ENCODE data around the gene ADAM17.

ADAM17 gene

DNA sequence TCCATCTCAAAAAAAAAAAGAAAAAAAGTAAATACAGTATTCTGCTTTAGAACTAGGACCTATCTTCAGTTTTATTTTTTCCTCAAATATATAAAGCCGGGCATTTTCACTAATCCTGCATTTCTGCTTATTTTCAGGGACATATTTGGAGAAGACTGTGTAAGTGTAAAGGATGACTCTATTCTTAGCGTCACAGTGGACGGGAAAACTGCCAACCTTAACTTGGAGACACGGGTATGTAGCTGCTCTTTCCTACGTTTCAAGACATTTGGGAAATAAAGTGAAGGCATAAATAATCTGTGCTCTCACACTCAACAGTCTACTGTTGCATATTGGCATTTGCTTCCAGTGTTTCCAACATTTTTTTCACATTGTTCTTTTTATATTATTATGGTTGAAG, 84.4 kb downstream of the ADAM17 start:
- no peak for DNase-seq (ENCODE audit: low read depth)

DNA sequence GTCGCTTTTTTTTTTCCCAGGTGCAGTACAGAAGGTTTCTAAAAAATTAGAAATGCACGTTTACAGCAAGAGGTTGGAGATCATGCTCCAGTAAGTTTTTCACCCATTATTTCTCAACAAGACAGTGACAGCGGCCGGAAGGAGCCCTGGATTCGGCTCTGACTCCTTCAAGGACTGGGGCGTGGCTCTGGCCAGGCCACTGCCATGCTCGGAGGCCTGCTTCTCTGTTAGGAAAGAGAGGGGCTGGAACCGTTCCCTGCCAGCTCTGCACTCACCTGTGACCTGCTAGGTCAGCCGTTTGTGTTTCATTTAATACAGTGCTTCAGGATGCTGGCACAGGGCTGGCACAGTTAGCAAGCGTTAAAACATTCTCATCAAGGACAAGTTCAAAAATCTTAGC, 87.9 kb downstream of the ADAM17 start:
- no peak for DNase-seq (ENCODE audit: low read depth)

DNA sequence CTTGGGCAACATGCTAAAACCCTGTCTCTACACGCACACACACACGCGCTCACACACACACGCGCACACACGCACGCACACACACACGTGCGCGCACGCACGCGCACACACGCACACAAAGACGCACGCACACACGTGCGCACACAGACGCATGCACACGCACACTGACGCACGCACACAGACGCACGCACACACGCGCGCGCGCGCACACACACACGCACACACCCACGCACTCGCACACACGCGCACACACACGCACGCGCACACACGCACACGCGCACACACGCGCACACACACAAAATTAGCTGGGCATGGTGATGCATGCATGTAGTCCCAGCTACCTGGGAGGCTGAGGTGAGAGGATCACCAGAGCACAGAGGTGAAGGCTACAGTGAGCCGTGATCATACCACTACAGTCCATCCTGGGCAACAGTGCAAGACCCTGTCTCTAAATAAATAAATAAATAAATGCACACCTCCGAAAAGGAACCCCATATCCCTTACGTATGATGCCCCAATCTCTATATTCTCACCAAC, 89.4 kb downstream of the ADAM17 start:
- no peak for DNase-seq (ENCODE audit: low read depth)

DNA sequence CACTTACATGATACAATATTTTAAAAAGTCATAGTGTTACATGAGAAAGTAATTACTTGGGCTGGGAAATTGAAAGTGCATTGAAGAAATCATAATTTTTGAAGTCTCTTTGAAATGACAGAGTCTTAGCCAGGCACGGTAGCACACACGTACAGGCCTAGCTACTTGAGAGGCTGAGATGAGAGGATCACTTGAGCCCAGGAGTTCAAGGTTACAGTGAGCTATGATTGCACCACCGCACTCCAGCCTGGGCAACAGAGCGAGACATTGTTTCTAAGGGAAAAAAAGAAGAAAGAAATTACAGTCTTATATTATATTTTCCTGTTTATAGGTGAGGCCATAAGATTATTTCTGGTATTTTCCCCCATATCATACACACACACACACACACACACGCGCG, 90.5 kb downstream of the ADAM17 start:
- no peak for DNase-seq (ENCODE audit: low read depth)

DNA sequence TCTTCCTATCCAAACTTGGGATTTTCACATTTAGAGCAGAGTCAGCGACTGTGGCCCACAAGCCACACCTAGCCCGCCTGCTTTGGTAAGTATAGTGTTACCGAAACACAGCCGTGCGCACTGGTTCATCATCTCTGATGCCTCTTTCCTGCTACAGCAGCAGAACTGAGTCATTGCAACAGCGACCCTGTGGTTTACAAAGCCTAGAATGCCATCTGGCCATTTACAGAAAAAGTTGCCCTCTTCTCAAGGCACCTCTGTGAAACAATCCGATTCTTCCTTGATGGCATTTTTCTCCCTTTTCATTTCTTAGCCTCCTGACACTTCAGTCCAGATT, 92.0 kb downstream of the ADAM17 start:
- DNase-seq (ENCODE audit: low read depth) = no peak

DNA sequence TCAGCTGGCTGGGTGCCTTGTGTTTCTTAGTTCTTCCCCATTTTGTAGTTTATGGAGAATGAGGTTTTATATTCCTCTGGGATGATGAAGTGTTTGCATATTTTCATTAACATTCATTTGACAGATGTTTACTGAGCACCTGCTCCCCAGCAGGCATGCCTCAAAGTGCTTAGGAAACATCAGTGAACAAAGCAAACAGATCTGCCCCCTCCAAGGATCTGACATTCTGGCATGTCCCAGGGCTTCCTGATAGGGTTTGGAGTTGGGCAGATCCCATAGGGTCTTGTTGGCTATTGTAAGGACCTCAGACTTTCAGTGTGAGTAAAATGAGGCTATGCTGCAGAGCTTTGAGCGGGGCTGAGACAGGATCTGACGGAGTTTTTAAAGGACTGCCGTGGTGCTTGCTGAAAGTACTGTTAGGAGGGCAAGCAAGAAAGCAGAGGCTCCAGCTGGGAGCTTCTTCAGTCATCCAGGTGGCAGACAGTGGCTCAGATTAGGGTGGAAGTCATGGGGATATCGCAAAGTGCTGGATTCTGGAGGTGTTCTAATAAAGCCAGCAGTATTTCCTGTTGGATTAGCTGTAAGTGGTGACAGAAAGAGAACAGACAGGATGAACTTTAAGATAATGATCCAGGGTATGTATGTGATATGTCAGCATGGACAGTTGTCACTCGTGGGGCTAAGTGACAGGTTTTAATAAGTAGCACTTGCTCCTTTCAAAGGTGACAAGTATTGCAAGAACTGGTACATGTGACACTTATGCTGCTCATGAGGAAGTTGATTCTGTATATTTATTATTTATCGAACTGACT, 92.5 kb downstream of the ADAM17 start:
- no peak for DNase-seq (ENCODE audit: low read depth)

DNA sequence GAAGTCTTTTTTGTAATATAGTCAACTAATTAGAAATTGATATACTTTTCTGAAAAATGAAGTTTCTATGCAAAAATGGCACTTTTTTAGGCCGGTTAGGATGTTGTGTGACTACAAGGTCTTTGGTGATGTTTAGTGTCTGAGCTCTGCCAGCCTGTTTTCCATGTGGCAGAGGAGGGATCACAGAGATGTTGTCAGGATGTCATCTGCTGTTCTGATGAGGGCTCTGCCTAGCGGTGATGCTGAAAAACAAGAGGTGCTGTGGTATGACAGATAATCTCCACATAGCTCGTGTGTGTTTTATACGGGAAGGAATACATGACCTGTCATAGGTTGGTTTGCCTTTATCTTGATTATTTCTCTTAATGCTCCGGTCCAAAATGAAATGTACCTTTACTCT, 93.3 kb downstream of the ADAM17 start:
- DNase-seq (ENCODE audit: low read depth) = no peak

DNA sequence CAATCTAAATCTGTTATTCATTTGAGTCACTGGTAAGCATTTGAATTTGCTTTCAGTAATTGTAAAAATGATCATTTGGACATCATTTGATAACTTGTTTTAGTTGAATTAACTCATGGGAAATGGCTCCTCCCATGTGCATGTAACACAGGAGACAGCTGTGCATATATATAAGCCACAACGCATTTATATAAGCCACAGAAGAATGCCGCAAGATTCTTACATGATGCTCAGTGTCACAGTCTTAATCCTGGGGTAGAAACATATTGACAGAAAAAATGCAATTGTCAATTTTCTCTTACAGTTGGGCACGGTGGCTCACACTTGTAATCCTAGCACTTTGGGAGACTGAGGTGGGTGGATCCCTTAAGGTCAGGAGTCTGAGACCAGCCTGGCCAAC, 94.6 kb downstream of the ADAM17 start:
- no peak for DNase-seq (ENCODE audit: low read depth)

DNA sequence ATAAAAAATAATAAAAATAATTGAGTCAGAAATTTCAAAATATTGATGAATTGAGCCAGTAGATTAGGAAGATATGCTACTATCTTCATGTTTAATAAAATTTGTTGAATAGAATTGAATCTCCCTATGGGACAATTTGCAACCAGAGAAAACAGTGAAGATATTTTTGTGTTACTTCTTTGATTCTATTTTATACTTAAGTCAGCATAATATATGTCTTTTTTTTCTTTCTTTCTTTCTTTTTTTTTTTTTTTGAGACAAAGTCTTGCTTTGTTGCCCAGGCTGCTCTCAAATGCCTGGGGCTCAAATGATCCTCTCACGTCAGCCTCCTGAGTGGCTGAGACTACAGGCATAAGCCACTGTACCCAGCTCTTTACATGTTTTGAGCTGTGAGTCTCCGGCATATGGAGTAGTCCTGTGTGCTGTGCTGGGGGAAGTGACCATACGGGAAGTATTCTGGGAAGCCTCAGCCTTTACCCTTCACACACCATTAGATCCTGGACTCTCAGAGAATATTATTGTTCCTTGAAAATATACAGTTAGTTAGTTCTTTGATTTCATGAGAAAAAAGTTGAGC, 95.1 kb downstream of the ADAM17 start:
- DNase-seq (ENCODE audit: low read depth) = no peak

DNA sequence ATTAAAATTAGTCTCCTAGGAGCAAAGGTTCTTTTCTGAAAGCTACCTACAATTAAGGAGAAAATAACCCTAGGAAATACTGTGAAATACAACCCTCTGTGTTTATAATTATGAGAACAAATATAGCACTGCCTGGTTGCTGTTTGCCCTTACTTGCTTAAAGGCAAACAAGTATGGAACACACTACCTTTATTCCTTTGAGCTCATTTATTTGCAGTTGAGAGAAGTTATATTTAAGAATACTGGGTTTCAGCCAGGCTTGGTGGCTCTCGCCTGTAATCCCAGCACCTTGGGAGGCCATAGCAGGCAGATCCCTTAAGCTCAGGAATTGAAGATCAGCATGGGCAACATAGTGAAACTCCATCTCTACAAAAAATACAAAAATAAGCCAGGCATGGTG, 104.4 kb downstream of the ADAM17 start:
- no peak for DNase-seq (ENCODE audit: low read depth)

DNA sequence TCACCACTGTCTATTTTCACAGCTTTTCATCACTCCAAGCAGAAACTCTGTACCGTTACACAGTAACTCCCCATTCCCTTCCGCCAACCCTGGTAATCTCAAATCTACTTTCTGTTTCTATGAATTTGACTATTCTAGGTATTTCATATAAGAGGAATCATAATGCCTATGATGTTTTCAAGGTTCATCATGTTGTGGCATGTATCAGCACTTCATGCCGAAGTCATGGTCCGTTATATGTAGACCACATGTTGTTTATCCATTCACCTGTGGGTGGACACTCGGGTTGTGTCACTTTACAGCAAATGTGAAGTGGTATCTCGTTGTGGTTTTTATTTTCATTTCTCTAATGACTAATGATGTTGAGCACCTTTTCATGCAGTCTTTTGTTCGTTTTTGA, 110.5 kb downstream of the ADAM17 start:
- no peak for DNase-seq (ENCODE audit: low read depth)

DNA sequence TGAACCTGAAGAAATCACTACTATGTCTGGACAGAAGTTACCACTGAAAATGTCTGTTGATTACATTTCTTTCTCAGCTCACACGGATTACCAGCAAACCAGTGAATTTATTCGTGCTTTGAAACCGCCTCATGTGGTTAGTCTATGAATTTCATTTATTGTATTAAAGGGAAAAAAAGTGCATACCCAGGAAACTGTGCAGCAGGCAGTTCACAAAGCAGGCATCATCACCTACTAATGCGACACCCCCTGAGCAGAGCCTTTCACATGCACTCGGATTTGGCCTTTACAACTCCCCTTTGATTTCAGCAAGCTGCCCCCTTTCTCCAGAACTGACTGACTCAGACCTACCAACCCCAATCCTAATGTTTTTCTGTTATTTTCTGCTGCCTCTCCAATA, 112.1 kb downstream of the ADAM17 start:
- DNase-seq (ENCODE audit: low read depth) = no peak

DNA sequence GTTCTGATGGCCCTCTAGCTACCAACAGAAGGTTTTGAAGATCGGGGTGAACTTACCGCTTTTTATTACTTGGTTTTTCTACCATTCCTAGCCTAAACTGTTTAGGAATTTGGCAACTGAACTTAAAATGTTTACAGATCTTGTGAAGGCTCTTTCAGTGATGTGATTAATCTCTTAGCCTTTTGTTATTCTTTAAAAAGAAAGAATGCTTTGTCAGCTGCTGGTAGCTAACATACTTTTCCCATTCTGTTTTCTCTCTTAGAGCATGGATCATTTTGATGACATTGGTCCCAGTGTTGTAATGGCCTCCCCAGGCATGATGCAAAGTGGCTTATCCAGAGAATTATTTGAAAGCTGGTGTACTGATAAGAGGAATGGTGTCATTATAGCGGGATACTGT, 114.1 kb downstream of the ADAM17 start:
- DNase-seq (ENCODE audit: low read depth) = no peak

DNA sequence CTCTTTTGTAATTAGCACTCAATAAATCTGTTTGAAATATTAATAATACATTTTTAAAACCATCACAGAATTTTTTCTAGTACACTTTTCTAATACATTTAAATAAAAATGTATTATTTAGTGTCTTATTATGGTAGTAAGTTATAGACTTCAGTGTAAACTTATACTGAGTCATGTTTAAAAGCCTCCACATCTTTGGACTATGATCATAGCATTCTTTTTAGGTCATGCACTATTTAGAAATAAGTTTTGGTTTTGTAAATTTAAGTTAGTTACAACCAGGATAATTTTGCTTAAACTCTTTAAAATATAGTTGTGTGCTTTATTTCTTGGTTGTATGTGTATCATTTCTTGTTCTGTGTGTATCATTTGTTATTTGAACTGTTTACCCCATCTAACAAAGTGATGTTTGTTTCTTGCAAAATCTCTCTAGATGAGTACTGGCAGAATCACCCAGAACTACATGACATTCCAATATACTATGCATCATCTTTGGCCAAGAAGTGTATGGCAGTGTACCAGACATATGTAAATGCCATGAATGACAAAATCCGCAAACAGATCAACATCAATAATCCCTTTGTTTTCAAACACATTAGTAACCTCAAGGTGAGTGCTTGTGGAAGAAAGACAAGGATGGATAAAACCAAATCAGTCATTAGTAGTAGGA, 115.4 kb downstream of the ADAM17 start:
- no peak for DNase-seq (ENCODE audit: low read depth)

DNA sequence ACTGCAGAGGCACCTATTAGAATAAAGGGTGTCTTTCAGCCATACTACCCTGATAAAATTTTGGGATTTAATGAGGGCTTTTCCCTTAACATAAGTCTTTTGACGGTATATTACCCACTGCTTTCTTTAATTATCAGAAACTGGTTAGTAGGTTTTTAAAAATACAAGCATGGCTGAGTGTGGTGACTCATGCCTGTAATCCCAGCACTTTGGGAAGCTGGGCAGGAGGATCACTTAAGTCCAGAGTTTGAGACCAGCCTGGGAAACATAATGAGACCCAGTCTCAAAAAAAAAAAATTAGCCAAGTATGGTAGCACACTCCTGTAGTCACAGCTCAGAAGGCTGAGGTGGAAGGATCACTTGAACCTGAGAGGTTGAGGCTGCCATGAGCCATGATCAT, 116.1 kb downstream of the ADAM17 start:
- DNase-seq (ENCODE audit: low read depth) = no peak
